ENCODE data around the gene POTEM.
"Not testable (repeated sequence)": the region's sequence is repeated elsewhere in the genome, so short reads cannot be mapped to it uniquely, and the experiment has no call there.

- not testable (repeated sequence) for TF ChIP-seq CTCF (IDR thresholded peaks at IDR 0.05 in 8 of 11, conservative IDR thresholded peaks at IDR 0.05 in 3 of 11); POLR2A (IDR thresholded peaks at IDR 0.05)
Measured at GRCh38 chr14:18936848-18937247, 30.4 kb upstream of the POTEM start.

All from spleen (tissue), 7 donors.